ENCODE results near the gene GOLGA8A. TPM values are rescaled to one million over a fixed set of nuclear protein-coding genes. Genes with fewer than 3 reads are reported as not detected.
"Not testable (repeated sequence)": the region's sequence is repeated elsewhere in the genome, so short reads cannot be mapped to it uniquely, and the experiment has no call there.

The GOLGA8A gene
- total RNA-seq, 1 experiment from 2014 or later: 9.7 TPM

DNA sequence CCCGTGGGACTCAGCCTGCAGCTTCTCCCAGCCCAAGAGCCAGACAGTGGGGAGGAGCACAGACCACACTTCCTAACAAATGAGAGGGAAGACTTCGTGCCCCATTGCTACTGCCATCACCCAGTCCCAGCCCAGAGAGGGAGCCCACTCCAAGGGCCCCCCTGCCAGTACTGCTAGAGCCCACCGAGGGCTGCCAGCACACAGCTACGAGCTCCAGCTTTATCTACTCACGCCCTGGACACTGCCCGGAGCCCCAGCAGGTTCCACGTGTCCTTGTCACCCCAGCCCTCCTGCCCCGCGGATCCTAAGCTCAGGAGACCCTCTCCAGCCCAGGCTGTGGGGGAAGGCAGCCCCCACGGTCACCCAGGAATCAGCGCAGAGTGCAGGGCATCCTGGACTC, 1.9 kb downstream of the GOLGA8A start:
- peaks cover 27% of the 10 kb centered on the region for H3K27me3 ChIP-seq (ENCODE audit: control insufficient read depth, insufficient read depth, low read length)
- no peak overlapping the region for H3K4me3 ChIP-seq (ENCODE audit: insufficient read depth, low read depth, low read length)
- no peaks in the 10 kb centered on the region for H3K36me3 ChIP-seq (replicated peaks; ENCODE audit: control insufficient read depth, insufficient read depth, low read length)
- DNase-seq: no peak

- H3K27me3 ChIP-seq (ENCODE audit: control insufficient read depth, insufficient read depth, low read length): peaks cover 27% of the 10 kb centered on the region
- no peak for DNase-seq
- H3K36me3 ChIP-seq (replicated peaks; ENCODE audit: control insufficient read depth, insufficient read depth, low read length): no peaks in the 10 kb centered on the region
- H3K4me3 ChIP-seq (ENCODE audit: insufficient read depth, low read depth, low read length): no peak overlapping the region
These were observed 2.8 kb downstream of the GOLGA8A start for GRCh38 chr15:34434627-34435305.

DNA sequence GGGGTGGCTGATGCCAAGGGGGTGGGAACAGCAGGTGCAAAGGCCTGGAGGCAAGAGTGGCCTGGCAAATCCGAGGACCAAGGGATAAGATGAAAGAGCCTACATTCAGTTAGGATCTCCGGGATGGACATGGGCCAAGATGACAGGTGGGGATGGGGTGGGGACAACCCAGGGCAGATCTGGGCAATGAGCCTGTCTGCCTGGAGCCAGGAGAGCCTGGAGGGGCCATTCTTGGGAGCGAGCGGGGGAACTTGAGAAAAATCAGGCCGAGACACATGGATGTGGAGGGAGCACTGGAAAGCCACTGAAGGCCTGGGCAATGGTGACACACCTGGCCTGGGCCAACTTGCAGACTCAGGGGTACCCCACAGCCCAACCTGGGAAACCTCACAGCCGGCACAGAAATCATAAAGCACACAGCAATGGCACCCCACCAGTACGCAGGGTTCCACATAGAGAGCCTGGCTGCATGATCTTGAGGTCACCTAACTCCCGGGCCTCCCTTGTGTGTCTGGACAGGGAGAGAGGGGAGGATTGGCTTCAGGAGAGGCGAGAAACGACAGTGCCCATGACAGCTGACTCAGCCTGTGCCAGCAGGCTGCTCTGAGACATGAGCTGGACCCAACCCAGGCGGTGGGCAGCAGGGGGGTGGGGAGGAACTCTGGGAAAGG, 3.5 kb downstream of the GOLGA8A start:
- peaks cover 26% of the 10 kb centered on the region for H3K27me3 ChIP-seq (ENCODE audit: control insufficient read depth, insufficient read depth, low read length)
- not testable (repeated sequence) for H3K36me3 ChIP-seq (replicated peaks; ENCODE audit: control insufficient read depth, insufficient read depth, low read length); H3K4me3 ChIP-seq (ENCODE audit: insufficient read depth, low read depth, low read length); DNase-seq

DNA sequence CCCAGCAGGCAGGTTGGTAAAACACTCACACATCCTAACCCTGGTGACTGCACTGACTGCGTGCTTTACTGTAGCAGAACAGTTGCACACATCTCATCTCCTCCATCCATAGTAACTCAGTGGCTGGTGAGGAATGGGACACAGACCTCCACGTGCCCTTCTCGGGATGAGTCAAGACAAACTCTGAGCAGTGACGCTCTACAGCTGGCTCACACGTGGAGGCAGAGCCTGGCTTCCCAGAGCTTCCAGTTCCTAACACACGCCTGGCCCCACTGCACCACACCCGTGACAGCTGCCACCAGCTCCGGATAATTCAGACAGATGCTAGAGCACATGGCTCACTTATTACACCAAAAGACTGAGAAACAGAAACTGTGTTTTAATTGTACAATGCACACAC, 7.0 kb downstream of the GOLGA8A start:
- H3K27me3 ChIP-seq (ENCODE audit: control insufficient read depth, insufficient read depth, low read length); H3K4me3 ChIP-seq (ENCODE audit: insufficient read depth, low read depth, low read length); H3K36me3 ChIP-seq (replicated peaks; ENCODE audit: control insufficient read depth, insufficient read depth, low read length); DNase-seq: not testable (repeated sequence)

DNA sequence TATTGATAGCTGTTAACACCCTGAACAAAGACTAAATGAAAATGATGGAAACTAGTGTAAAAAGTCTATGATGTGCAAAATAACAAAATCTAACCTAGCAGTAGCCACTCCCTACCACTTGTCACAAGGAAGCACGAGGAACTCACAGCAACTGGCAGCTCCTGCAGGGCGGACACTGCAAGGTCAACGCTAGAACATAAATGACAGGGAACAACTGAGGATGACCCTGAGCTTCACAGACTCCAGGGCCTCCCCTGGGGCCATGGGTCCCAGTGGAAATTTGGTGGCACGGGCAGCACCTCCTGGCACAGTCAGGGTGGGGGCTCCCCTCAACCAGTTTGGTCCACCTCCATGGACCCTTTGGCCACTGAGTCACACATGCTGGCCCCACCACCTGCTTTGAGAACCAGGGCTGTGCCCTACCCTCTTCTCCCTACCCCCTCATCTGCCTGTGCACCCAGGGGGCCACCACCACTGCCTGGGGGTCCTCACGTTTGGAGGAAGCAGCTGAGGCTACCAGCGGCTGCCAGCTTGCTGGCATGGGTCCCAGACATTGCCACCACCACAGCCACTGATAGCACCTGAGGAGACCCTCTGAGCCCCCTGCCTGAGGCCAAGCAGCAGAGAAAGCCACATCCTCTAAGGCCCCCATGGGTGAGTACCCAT, 14.1 kb downstream of the GOLGA8A start:
- H3K36me3 ChIP-seq (replicated peaks; ENCODE audit: control insufficient read depth, insufficient read depth, low read length); H3K27me3 ChIP-seq (ENCODE audit: control insufficient read depth, insufficient read depth, low read length); H3K4me3 ChIP-seq (ENCODE audit: insufficient read depth, low read depth, low read length); DNase-seq: not testable (repeated sequence)

DNA sequence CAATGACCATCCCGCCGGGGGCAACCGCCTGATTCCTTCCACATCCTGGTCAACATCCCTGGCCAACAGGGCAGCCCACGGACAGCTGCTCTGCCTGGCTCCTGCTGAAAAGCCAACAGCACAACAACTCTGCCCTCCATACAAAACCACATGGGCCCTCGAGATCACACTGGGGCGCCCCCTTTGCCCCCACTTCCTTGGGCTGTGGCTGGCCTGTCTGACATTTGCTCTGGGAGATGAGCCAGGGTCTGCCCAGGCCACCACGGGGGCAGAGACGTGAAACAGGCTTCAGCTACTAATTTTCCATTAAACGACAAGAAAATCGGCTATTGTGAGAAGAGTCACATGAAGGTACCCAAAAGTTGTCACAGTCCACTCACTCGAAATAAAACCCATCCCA, 16.7 kb downstream of the GOLGA8A start:
- H3K27me3 ChIP-seq (ENCODE audit: control insufficient read depth, insufficient read depth, low read length); DNase-seq; H3K4me3 ChIP-seq (ENCODE audit: insufficient read depth, low read depth, low read length); H3K36me3 ChIP-seq (replicated peaks; ENCODE audit: control insufficient read depth, insufficient read depth, low read length): not testable (repeated sequence)

- DNase-seq; H3K27me3 ChIP-seq (ENCODE audit: control insufficient read depth, insufficient read depth, low read length); H3K36me3 ChIP-seq (replicated peaks; ENCODE audit: control insufficient read depth, insufficient read depth, low read length); H3K4me3 ChIP-seq (ENCODE audit: insufficient read depth, low read depth, low read length): not testable (repeated sequence)
These were observed 19.2 kb downstream of the GOLGA8A start for GRCh38 chr15:34418435-34418834.

GRCh38 chr15:34409511-34409910, 28.1 kb downstream of the GOLGA8A start:
- not testable (repeated sequence) for H3K27me3 ChIP-seq (ENCODE audit: control insufficient read depth, insufficient read depth, low read length); H3K36me3 ChIP-seq (replicated peaks; ENCODE audit: control insufficient read depth, insufficient read depth, low read length); DNase-seq; H3K4me3 ChIP-seq (ENCODE audit: insufficient read depth, low read depth, low read length)

DNA sequence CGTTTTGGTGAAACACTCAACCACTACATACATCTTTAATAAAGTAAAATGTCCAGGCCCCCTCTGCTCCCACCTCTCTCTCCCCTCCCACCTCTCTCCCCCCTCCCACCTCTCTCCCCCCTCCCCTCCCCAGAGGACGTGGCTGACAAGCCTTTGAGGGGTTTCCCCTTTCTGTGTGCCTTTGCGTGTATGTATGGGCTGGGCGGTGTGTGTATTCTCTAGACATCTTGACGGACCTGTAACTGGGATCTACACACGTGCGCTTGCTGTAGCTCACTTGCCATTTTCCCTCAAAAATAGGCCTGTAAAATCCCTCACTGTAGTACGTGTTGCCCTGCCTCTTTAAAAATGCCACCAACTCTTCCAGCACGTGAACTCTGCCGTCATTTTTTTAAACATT, 28.6 kb downstream of the GOLGA8A start:
- H3K4me3 ChIP-seq (ENCODE audit: insufficient read depth, low read depth, low read length); DNase-seq; H3K36me3 ChIP-seq (replicated peaks; ENCODE audit: control insufficient read depth, insufficient read depth, low read length); H3K27me3 ChIP-seq (ENCODE audit: control insufficient read depth, insufficient read depth, low read length): not testable (repeated sequence)

GRCh38 chr15:34403899-34404298, 33.7 kb downstream of the GOLGA8A start:
- not testable (repeated sequence) for DNase-seq; H3K36me3 ChIP-seq (replicated peaks; ENCODE audit: control insufficient read depth, insufficient read depth, low read length); H3K4me3 ChIP-seq (ENCODE audit: insufficient read depth, low read depth, low read length); H3K27me3 ChIP-seq (ENCODE audit: control insufficient read depth, insufficient read depth, low read length)

- not testable (repeated sequence) for H3K36me3 ChIP-seq (replicated peaks; ENCODE audit: control insufficient read depth, insufficient read depth, low read length); H3K27me3 ChIP-seq (ENCODE audit: control insufficient read depth, insufficient read depth, low read length); DNase-seq; H3K4me3 ChIP-seq (ENCODE audit: insufficient read depth, low read depth, low read length)
These were observed 34.4 kb downstream of the GOLGA8A start for GRCh38 chr15:34403160-34403598.

DNA sequence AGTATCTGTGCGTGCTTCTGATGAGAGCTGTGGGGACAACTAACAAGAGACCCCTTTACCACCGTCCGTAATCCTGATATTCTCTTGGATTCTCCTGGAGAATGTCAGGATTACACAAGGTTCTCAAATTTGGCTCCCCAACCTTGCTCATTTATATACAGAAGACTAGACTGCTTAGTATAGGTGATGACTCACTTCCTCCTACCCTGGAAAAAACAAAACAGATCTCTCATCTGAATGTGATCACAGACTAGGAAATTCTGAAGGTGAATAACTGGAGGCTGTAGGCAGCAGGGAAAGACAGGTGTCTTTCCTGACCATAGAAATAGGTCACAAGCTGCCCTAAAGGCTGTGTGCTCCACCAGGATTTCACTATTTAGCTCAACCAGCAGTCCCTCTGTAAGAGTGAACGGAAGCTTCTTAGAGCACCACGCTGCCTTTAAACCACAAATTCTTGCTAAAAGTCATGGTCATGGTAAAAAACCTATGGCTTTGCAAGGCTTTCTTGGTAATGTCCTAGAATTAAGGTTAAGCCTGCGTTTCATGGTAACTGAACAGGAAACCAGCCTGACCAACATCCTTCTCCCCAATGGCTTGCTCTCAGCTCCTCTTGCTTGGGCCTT, 39.9 kb downstream of the GOLGA8A start:
- not testable (repeated sequence) for H3K27me3 ChIP-seq (ENCODE audit: control insufficient read depth, insufficient read depth, low read length); H3K36me3 ChIP-seq (replicated peaks; ENCODE audit: control insufficient read depth, insufficient read depth, low read length); H3K4me3 ChIP-seq (ENCODE audit: insufficient read depth, low read depth, low read length); DNase-seq

GRCh38 chr15:34392981-34393380, 44.6 kb downstream of the GOLGA8A start:
- H3K36me3 ChIP-seq (replicated peaks; ENCODE audit: control insufficient read depth, insufficient read depth, low read length); H3K4me3 ChIP-seq (ENCODE audit: insufficient read depth, low read depth, low read length); DNase-seq; H3K27me3 ChIP-seq (ENCODE audit: control insufficient read depth, insufficient read depth, low read length): not testable (repeated sequence)

DNA sequence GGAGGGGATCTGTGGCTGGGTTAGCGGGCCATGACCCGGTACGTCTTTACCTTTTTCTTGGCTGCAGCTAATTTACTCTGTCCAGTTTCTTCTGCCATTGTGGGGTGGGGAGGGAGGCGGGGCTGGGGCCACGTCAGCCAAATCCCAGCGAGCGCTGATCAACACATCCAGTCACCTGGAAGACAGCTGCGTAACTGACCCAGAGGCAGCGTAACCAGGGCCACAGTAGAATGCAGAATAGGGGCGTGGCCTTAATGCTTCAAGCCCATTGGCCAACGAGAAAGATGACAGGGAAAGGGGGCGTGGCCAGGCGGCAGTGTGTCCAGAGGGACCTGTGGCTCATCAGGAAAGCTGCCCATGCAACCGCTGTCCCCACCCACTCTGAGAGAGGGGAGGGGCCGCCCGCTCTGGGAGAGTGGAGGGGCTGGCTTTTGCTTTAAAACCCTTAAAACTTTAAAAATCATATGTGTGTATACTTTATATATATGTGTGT, 48.0 kb downstream of the GOLGA8A start:
- not testable (repeated sequence) for H3K36me3 ChIP-seq (replicated peaks; ENCODE audit: control insufficient read depth, insufficient read depth, low read length); H3K4me3 ChIP-seq (ENCODE audit: insufficient read depth, low read depth, low read length); H3K27me3 ChIP-seq (ENCODE audit: control insufficient read depth, insufficient read depth, low read length); DNase-seq

Data from H7 (cell line).